ENCODE data around the gene PAXIP1.
"Not testable (repeated sequence)": the region's sequence is repeated elsewhere in the genome, so short reads cannot be mapped to it uniquely, and the experiment has no call there.

PAXIP1 gene

GRCh38 chr7:155043756-155044155 is 40.8 kb upstream of the PAXIP1 start:
- H2BK120ac ChIP-seq (ENCODE audit: low read depth, low read length), result no peak overlapping the region
- no CpG with 5 or more reads among the region's 4 CpGs for WGBS, 2 donors (ENCODE audit: extremely low coverage in 2 of 2, insufficient read length in 2 of 2, insufficient replicate concordance in 1 of 2)
- H3K79me1 ChIP-seq (ENCODE audit: low read depth, low read length), result no peaks in the 10 kb centered on the region
- no peaks in the 10 kb centered on the region for H3K4me1 ChIP-seq (ENCODE audit: control insufficient read depth in 2 of 2, insufficient read depth in 1 of 2, low read depth in 1 of 2, low read length in 2 of 2)
- no peak overlapping the region for H2BK5ac ChIP-seq (ENCODE audit: low read length)
- H3K27ac ChIP-seq (replicated peaks; ENCODE audit: low read length), result no peak overlapping the region
- peak overlapping the region; percentile 28 for H3K18ac ChIP-seq (ENCODE audit: low read length)
- H2BK15ac ChIP-seq (ENCODE audit: low read length), result no peak overlapping the region
- H4K8ac ChIP-seq (ENCODE audit: low read depth, low read length), result no peak overlapping the region
- H3K4ac ChIP-seq (ENCODE audit: low read length), result no peak overlapping the region
- no peaks in the 10 kb centered on the region for H3K36me3 ChIP-seq (replicated peaks in 1 of 2; ENCODE audit: control insufficient read depth in 2 of 2, insufficient read depth in 2 of 2, low read length in 2 of 2)
- no peak overlapping the region for H3K14ac ChIP-seq (ENCODE audit: low read length)
- no peak overlapping the region for H2AK5ac ChIP-seq (ENCODE audit: low read depth, low read length)
- H3K9ac ChIP-seq (ENCODE audit: low read depth, low read length, poor library complexity), result no peak overlapping the region
- H3K23ac ChIP-seq (ENCODE audit: low read depth, low read length, poor library complexity), result no peak overlapping the region
- H3K9me3 ChIP-seq (replicated peaks in 1 of 2; ENCODE audit: control insufficient read depth in 2 of 2, insufficient read depth in 1 of 2, low read depth in 1 of 2, low read length in 2 of 2), result peaks cover 0 to 2% of the 10 kb centered on the region in 2 donors
- H2AFZ ChIP-seq (ENCODE audit: low read length), result no peak overlapping the region
- H3K27me3 ChIP-seq (ENCODE audit: control insufficient read depth in 3 of 3, insufficient read depth in 3 of 3, low read depth in 1 of 3, low read length in 3 of 3), result peaks cover 0 to 4% (median 0%) of the 10 kb centered on the region in 3 experiments
- no peak for DNase-seq (ENCODE audit: low spot score)
- H3K4me2 ChIP-seq (ENCODE audit: insufficient read depth, low read length, poor library complexity, severe bottlenecking), result no peak overlapping the region
- no peak overlapping the region for H4K91ac ChIP-seq (ENCODE audit: low read depth, low read length, poor library complexity)
- no peak overlapping the region for H2BK12ac ChIP-seq (ENCODE audit: low read length)
- no peak overlapping the region for H3K4me3 ChIP-seq (ENCODE audit: low read length in 2 of 2)

- H4K8ac ChIP-seq (ENCODE audit: low read depth, low read length), result no peak overlapping the region
- no peaks in the 10 kb centered on the region for H3K79me1 ChIP-seq (ENCODE audit: low read depth, low read length)
- no peak overlapping the region for H2BK12ac ChIP-seq (ENCODE audit: low read length)
- no peak overlapping the region for H2BK120ac ChIP-seq (ENCODE audit: low read depth, low read length)
- no peak overlapping the region for H4K91ac ChIP-seq (ENCODE audit: low read depth, low read length, poor library complexity)
- H3K4ac ChIP-seq (ENCODE audit: low read length), result no peak overlapping the region
- H3K4me1 ChIP-seq (ENCODE audit: control insufficient read depth in 2 of 2, insufficient read depth in 1 of 2, low read depth in 1 of 2, low read length in 2 of 2), result no peaks in the 10 kb centered on the region
- no peak overlapping the region for H2AFZ ChIP-seq (ENCODE audit: low read length)
- no peak overlapping the region for H3K4me3 ChIP-seq (ENCODE audit: low read length in 2 of 2)
- no peak overlapping the region for H2AK5ac ChIP-seq (ENCODE audit: low read depth, low read length)
- no peak overlapping the region for H3K14ac ChIP-seq (ENCODE audit: low read length)
- no peaks in the 10 kb centered on the region for H3K27me3 ChIP-seq (ENCODE audit: control insufficient read depth in 3 of 3, insufficient read depth in 3 of 3, low read depth in 1 of 3, low read length in 3 of 3)
- H3K23ac ChIP-seq (ENCODE audit: low read depth, low read length, poor library complexity), result no peak overlapping the region
- no peak overlapping the region for H3K4me2 ChIP-seq (ENCODE audit: insufficient read depth, low read length, poor library complexity, severe bottlenecking)
- no peak overlapping the region for H3K9ac ChIP-seq (ENCODE audit: low read depth, low read length, poor library complexity)
- no peak overlapping the region for H2BK5ac ChIP-seq (ENCODE audit: low read length)
- WGBS, 2 donors (ENCODE audit: extremely low coverage in 2 of 2, insufficient read length in 2 of 2, insufficient replicate concordance in 1 of 2), result no CpG with 5 or more reads among the region's 4 CpGs
- H3K9me3 ChIP-seq (replicated peaks in 1 of 2; ENCODE audit: control insufficient read depth in 2 of 2, insufficient read depth in 1 of 2, low read depth in 1 of 2, low read length in 2 of 2), result peaks cover 0 to 2% of the 10 kb centered on the region in 2 donors
- H3K27ac ChIP-seq (replicated peaks; ENCODE audit: low read length), result no peak overlapping the region
- no peak overlapping the region for H2BK15ac ChIP-seq (ENCODE audit: low read length)
- no peaks in the 10 kb centered on the region for H3K36me3 ChIP-seq (replicated peaks in 1 of 2; ENCODE audit: control insufficient read depth in 2 of 2, insufficient read depth in 2 of 2, low read length in 2 of 2)
- no peak for DNase-seq (ENCODE audit: low spot score)
- H3K18ac ChIP-seq (ENCODE audit: low read length), result no peak overlapping the region
These were observed 35.4 kb upstream of the PAXIP1 start for GRCh38 chr7:155038335-155038734.

GRCh38 chr7:155034495-155034894 is 31.6 kb upstream of the PAXIP1 start:
- H2BK120ac ChIP-seq (ENCODE audit: low read depth, low read length); H3K4ac ChIP-seq (ENCODE audit: low read length): not testable (repeated sequence)

DNA sequence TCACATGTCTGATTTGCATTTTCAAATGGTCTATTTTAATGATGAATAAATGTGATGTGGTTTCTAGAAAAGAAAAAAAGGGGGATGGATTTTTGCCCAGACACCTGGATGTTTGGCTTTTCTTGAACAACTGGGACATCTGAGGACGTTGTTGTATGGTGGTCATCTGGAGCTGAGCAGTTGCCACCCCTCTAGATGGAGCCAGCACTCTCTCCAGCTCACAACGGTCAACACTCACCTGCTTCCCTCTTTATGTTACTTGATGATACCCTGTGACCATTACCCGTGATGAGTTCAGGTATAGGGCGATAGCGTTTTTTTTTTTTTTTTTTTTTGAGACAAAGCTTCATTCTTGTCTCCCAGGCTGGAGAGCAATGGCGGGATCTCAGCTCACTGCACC is 30.1 kb upstream of the PAXIP1 start:
- Histone ChIP-seq H2BK15ac (ENCODE audit: low read length) (no peak overlapping the region), H3K27me3 (ENCODE audit: control insufficient read depth in 3 of 3, insufficient read depth in 3 of 3, low read depth in 1 of 3, low read length in 3 of 3) (no peaks in the 10 kb centered on the region), H4K91ac (ENCODE audit: low read depth, low read length, poor library complexity) (no peak overlapping the region), H3K14ac (ENCODE audit: low read length) (no peak overlapping the region), H2BK5ac (ENCODE audit: low read length) (no peak overlapping the region), H2BK12ac (ENCODE audit: low read length) (no peak overlapping the region), H2AK5ac (ENCODE audit: low read depth, low read length) (no peak overlapping the region), H3K4me1 (ENCODE audit: control insufficient read depth in 2 of 2, insufficient read depth in 1 of 2, low read depth in 1 of 2, low read length in 2 of 2) (no peaks in the 10 kb centered on the region), H2AFZ (ENCODE audit: low read length) (no peak overlapping the region), H3K23ac (ENCODE audit: low read depth, low read length, poor library complexity) (no peak overlapping the region), H3K4me3 (ENCODE audit: low read length in 2 of 2) (no peak overlapping the region), H3K79me1 (ENCODE audit: low read depth, low read length) (no peaks in the 10 kb centered on the region), H3K36me3 (replicated peaks in 1 of 2; ENCODE audit: control insufficient read depth in 2 of 2, insufficient read depth in 2 of 2, low read length in 2 of 2) (no peaks in the 10 kb centered on the region), H3K18ac (ENCODE audit: low read length) (no peak overlapping the region), H3K4ac (ENCODE audit: low read length) (no peak overlapping the region), H3K9me3 (replicated peaks in 1 of 2; ENCODE audit: control insufficient read depth in 2 of 2, insufficient read depth in 1 of 2, low read depth in 1 of 2, low read length in 2 of 2) (no peaks in the 10 kb centered on the region), H4K8ac (ENCODE audit: low read depth, low read length) (no peak overlapping the region), H3K4me2 (ENCODE audit: insufficient read depth, low read length, poor library complexity, severe bottlenecking) (no peak overlapping the region), H3K27ac (replicated peaks; ENCODE audit: low read length) (no peak overlapping the region), H3K9ac (ENCODE audit: low read depth, low read length, poor library complexity) (no peak overlapping the region), H2BK120ac (ENCODE audit: low read depth, low read length) (no peak overlapping the region)
- DNase-seq (ENCODE audit: low spot score), result no peak
- no CpG with 5 or more reads among the region's 6 CpGs for WGBS, 2 donors (ENCODE audit: extremely low coverage in 2 of 2, insufficient read length in 2 of 2, insufficient replicate concordance in 1 of 2)

More at GRCh38 chr7:155034495-155034894, 31.6 kb upstream of the PAXIP1 start:
- WGBS, 2 donors (ENCODE audit: extremely low coverage in 2 of 2, insufficient read length in 2 of 2, insufficient replicate concordance in 1 of 2), result no CpG with 5 or more reads among the region's 15 CpGs
- not testable (repeated sequence) for H3K4me2 ChIP-seq (ENCODE audit: insufficient read depth, low read length, poor library complexity, severe bottlenecking); H2AK5ac ChIP-seq (ENCODE audit: low read depth, low read length); H3K27ac ChIP-seq (replicated peaks; ENCODE audit: low read length); H3K9me3 ChIP-seq (replicated peaks in 1 of 2; ENCODE audit: control insufficient read depth in 2 of 2, insufficient read depth in 1 of 2, low read depth in 1 of 2, low read length in 2 of 2); H4K8ac ChIP-seq (ENCODE audit: low read depth, low read length); H2BK12ac ChIP-seq (ENCODE audit: low read length); H3K36me3 ChIP-seq (replicated peaks in 1 of 2; ENCODE audit: control insufficient read depth in 2 of 2, insufficient read depth in 2 of 2, low read length in 2 of 2); H3K9ac ChIP-seq (ENCODE audit: low read depth, low read length, poor library complexity); H2BK5ac ChIP-seq (ENCODE audit: low read length); H2BK15ac ChIP-seq (ENCODE audit: low read length); H3K4me1 ChIP-seq (ENCODE audit: control insufficient read depth in 2 of 2, insufficient read depth in 1 of 2, low read depth in 1 of 2, low read length in 2 of 2); H4K91ac ChIP-seq (ENCODE audit: low read depth, low read length, poor library complexity); H3K27me3 ChIP-seq (ENCODE audit: control insufficient read depth in 3 of 3, insufficient read depth in 3 of 3, low read depth in 1 of 3, low read length in 3 of 3); H3K23ac ChIP-seq (ENCODE audit: low read depth, low read length, poor library complexity); H3K14ac ChIP-seq (ENCODE audit: low read length); H3K4me3 ChIP-seq (ENCODE audit: low read length in 2 of 2); H2AFZ ChIP-seq (ENCODE audit: low read length); H3K79me1 ChIP-seq (ENCODE audit: low read depth, low read length); DNase-seq (ENCODE audit: low spot score); H3K18ac ChIP-seq (ENCODE audit: low read length)

Data from neuronal stem cell (in vitro differentiated cells).